Right lobe of liver (tissue), 4 donors: Measurements from ENCODE around the gene SLC5A11.

Source experiments
- CTCF ChIP-seq, 4 donors: fragments of 200-600 bp in 3 of 4; fragments of 450-650 bp in 1 of 4; IDR thresholded peaks; one replicate each; pipeline versions ENCODE4 v1.5.1 to v1.8.0; 2016 to 2022; ENCODE audit warnings: antibody characterized with exemption in 4 of 4, mild to moderate bottlenecking in 2 of 4
- POLR2A ChIP-seq: fragments of 450-650 bp; IDR thresholded peaks from one replicate; pipeline ENCODE4 v1.6.1; 2017; ENCODE audit warnings: antibody characterized with exemption, mild to moderate bottlenecking
- donor health status: DM: no; HTN: no; CAD: no.
- donor health status: DM: no; HTN: no; CAD: no.
- donor health status: DM: no; HTN: yes; CAD: no.

DNA sequence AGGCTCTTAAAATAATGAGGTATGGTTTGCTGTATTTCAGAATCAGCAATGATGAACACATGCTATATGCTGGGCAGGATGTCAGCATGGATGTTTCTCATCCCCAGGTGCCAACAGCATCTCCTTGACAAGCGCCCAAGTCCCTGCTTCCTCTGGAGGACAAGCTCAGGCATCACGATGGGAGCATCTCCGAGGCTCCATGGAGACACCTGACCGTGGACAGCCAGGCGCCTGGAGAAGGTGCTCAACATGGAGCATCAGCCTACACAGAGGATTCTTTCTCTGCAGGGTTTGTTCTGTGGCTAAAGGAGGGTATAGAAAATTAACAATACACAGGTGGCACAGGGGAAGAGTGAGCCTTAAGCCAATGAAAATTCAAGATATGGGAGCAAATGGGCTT is 72.1 kb downstream of the SLC5A11 start:
- TF ChIP-seq POLR2A (no peak), CTCF (IDR thresholded peaks at IDR 0.05) (no peak)
